GM19193 (cell line): ENCODE data around the gene ARMC9.

ENCODE experiments used
- POLR2A ChIP-seq: IDR thresholded peaks from 4 replicates; pipeline ENCODE4 v1.6.1; 2011; ENCODE audit not compliant: insufficient read depth, insufficient read length; ENCODE audit errors: extremely low read depth

Gene ARMC9

GRCh38 chr2:231297108-231297908 lies 98.9 kb downstream of the ARMC9 start:
- no peak for TF ChIP-seq POLR2A

DNA sequence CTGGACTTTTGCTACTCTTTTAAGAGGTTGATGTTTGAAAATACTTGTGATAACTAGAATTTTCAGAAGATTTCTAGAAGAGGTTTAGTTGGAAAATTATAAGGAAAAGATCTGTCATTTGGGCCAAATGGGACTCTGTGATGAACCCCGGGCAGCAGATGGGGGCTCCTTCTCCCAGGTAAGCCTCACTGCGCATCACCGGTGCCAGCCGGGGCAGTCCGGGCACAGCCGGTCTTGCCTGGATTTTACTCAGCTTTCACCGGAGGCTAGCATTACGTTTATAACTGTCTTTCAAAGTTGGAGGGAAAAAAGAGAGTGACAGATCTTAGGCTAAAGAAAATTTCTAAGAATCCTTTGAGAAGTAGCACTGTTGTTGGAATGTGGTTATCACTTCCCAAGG lies 99.7 kb downstream of the ARMC9 start:
- TF ChIP-seq POLR2A: no peak

DNA sequence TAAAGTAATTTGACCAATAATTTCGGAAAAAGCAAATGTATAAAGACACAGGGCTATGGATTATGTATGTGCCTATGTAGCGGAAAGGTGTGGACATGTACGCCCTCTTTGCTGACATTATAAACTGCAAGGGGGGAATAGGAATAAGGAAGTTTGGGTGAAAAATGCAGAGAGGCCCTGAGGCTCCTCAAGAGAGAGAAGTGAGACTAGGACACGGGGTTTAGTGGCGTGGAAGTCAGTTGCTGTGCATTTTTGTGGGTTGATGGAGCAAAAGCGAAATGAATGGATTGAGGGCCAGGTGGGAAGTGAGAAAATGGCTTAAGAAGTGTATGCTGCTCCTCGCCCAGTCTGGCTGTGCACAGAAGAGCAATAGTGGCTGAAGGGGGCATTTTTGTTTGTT lies 100.8 kb downstream of the ARMC9 start:
- TF ChIP-seq POLR2A: no peak

GRCh38 chr2:231300020-231300721 lies 101.7 kb downstream of the ARMC9 start:
- no peak for TF ChIP-seq POLR2A

- TF ChIP-seq POLR2A: no peak
Observed at GRCh38 chr2:231300722-231301076, 102.3 kb downstream of the ARMC9 start.

DNA sequence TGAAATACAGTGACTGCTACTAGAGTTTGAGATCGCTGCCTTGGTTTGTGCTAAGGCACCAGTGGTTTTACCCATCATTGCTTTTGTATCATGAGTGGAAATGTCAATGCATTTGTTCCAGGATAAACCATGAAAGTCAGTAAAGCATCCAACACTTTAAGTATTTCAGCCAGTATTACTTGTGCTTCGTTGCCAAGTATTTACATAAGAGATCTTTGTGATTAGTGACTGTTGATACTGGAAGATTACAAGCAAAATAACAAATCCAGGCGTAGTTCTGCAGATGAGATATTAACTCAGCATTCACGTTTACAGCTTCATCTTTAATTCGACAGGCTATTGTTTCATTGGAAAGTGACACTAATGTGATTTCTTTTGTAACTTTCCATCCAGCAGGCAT lies 106.8 kb downstream of the ARMC9 start:
- TF ChIP-seq POLR2A: no peak

- TF ChIP-seq POLR2A: no peak
Observed at GRCh38 chr2:231306791-231307393, 108.5 kb downstream of the ARMC9 start.

- TF ChIP-seq POLR2A: no peak
Observed at GRCh38 chr2:231308219-231308618, 109.8 kb downstream of the ARMC9 start.

GRCh38 chr2:231308631-231309428 lies 110.4 kb downstream of the ARMC9 start:
- TF ChIP-seq POLR2A: no peak

DNA sequence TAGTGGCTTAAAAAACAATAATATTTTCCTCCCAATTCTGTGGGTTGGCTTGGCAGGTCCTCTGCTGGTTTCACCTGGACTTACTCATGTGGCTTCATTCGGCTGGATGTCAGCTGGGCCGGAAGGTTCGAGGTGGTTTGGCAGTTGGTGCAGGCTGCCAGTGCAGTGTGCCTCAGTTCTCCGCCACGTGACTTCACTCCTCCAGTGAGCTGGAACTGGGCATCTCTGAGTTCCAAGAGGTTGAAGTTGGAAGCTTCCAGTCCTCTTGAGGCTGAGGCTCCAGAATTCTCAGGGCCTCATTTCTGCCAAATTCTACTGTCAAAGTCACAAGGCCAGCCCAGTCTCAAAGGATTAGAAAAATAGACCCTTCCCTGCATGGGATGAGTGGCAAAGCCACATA lies 113.6 kb downstream of the ARMC9 start:
- TF ChIP-seq POLR2A: no peak

- TF ChIP-seq POLR2A: no peak
Observed at GRCh38 chr2:231315896-231316295, 117.5 kb downstream of the ARMC9 start.

DNA sequence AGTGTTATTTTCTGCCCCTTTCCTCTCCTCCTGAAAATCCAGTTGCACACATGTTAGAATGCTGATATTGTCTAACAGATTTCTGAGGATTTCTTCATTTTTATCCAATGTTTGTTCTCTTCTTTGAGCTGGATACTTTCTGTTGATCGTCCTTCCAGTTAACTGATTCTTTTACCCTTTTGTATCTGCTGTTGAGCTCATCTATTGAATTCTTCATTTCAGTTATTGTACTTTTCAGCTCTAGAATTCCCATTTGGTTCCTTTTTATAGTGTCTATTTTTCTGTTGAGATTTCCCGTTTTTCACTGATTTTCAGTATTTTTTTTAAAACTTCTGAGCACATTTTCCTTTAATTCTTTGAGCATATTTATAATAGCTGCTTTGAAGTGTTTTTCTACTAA lies 119.1 kb downstream of the ARMC9 start:
- no peak for TF ChIP-seq POLR2A

DNA sequence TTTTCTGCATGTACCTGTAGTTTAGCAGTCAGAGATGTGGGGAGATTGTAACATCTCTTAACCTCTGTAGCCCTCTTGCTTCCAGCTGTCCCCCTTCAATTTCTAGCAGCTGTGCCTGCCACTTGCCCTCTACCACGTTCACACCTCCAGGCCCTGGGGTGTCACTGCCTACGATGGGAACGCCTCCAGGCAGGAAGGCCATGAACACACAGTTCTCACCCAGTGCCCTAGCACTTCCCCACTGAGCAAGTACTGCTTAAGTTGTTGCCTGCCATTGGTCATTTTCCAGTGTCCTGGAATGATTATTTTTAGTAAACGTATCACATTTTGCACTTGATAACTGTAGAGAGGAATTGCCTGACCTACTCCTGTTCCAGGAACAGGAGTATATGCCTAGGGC lies 120.0 kb downstream of the ARMC9 start:
- TF ChIP-seq POLR2A: no peak

GRCh38 chr2:231318954-231319353 lies 120.5 kb downstream of the ARMC9 start:
- no peak for TF ChIP-seq POLR2A

DNA sequence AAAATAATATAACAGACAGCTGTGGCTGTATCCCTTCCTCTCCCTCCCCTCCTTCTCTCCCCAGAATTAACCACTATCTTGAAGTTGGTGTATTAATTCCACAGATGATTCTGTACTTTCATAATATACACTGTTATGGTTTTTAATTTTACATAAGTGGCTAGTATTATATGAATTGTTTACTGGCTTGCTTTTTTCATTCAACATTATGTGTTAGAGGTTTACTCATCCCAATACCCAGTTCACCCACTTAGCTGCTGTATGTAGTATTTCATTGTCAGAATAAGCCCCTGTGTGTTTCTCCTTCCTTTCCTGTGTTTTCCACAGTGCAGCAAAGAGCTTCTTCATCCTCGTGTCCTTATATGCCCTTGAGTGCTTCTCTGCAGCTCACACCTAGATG lies 121.4 kb downstream of the ARMC9 start:
- TF ChIP-seq POLR2A: no peak

DNA sequence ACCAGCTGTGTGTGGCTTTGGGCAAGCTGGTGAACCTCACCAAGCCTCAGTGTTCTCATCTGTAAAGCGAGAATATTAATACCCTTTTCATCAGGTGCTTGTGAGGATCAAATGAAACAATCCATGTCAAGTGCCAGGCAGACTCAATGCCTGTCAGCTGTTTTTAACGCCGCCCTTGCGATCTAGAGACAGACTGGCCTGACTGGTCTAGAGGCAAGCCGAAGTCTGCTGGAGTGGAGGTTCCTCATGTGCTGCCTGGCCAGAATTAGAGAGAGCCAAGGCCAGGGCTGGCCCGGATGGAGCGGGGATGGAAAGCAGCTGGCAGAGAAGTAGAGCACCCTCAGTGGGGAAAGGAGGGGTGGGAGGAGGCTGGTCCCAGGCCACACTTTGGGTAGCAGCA lies 122.6 kb downstream of the ARMC9 start:
- TF ChIP-seq POLR2A: no peak
